NCI-H2029 (cell line): ENCODE measurements around the gene CMYA5.
A peak's percentile ranks its signal among the peaks of the same experiment; 100 is the strongest.
"Not testable (repeated sequence)": the region's sequence is repeated elsewhere in the genome, so short reads cannot be mapped to it uniquely, and the experiment has no call there.

Experiments
- DNase-seq: peaks from one replicate; lab custom pipeline; 2025; lab: John Stamatoyannopoulos, UW

Gene CMYA5

GRCh38 chr5:79746642-79747569 is 57.3 kb downstream of the CMYA5 start:
- DNase-seq = no peak

DNA sequence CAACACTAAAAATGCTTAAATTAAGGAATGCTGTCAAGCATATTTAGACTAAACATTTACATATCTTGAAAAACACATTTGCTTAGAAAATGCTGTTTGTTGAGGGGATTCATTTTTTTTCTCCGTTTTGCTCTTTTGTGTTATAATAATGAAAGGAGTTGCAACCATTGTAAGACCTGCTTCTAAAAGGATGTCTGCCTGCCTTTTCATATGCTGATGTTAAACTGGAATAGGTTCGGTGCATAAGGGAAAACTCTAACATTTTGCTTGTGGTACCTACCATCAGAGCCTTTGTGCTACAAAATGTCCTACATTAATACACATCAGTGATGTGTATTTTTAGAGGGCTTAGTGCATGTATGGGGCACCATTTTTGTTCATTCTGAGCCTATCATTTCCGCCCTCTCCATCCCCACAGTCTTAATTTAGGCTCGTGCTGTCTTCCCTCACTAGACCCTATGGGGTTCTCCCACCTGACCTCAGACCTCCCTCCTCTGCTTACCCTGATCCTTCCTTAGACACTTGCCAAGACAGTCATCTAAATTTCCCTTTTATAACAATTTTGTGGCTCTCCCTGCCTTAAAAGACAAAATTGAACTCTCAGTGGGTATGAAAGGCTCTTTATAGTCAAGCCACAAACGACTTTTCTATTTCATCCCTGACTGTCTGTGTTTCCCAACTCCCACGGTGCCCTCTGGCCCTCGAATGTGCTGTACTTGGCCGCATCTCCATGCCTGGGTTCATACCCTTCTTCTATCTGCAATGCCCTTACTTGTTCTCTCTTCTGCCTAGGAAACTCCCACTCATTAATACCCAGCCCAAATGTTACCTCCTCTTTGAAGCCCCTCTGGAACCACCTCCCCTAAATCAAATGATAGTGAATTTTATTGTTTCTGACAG is 61.2 kb downstream of the CMYA5 start:
- DNase-seq = no peak

DNA sequence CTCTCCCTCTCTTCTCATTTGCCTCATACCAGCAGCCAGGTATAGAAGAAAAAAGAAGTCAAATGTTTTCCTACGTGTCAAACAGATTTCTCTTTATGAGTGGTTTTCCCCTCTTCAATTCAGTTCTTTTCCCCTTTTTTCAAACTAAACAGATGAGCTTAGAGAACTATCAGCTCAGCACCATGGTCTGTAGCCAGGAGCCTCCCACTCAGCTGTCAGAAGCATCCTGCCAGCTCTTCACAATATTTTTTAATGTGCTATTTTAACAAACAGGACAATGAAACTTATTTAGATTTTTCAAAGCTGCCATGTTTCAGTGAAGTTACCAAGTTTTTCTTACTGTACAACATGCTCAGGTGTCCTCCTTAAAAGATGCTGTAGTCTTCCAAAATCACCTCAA is 63.5 kb downstream of the CMYA5 start:
- no peak for DNase-seq

DNA sequence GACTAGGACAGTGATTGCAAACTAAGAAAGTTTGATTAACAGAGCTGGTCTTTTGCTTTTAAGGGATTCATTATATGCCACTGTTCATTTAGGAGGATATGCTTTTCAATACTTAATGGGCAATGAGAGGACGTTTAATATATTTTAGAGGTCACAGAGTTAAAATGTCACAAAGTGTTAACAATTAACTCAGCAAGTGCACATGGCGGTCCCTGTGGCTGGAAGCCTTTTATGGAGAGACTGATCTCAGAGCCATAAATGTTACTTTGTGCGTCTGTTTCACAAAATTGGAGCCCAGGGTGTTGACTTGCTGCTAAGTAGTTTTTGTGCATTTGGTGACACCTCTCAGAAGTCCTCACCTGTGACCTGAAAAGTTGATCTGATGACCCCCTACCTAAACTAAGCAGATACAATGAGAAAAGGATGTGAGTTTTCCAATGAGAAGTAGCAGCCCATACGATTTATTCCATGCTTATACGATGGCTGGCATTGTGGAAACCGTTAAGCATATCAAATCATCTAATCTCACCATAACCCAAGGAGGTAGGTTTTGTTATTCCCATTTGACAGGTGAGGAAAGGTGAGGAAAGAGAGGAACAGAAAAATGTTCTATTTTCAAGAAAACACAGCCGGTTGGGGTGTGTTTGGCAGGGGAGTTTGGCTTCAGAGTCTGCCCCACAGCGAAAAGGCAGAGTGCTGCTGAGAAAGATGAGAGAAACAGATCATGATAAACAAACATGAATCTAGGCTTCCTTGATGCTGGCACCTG is 64.4 kb downstream of the CMYA5 start:
- DNase-seq = no peak

DNA sequence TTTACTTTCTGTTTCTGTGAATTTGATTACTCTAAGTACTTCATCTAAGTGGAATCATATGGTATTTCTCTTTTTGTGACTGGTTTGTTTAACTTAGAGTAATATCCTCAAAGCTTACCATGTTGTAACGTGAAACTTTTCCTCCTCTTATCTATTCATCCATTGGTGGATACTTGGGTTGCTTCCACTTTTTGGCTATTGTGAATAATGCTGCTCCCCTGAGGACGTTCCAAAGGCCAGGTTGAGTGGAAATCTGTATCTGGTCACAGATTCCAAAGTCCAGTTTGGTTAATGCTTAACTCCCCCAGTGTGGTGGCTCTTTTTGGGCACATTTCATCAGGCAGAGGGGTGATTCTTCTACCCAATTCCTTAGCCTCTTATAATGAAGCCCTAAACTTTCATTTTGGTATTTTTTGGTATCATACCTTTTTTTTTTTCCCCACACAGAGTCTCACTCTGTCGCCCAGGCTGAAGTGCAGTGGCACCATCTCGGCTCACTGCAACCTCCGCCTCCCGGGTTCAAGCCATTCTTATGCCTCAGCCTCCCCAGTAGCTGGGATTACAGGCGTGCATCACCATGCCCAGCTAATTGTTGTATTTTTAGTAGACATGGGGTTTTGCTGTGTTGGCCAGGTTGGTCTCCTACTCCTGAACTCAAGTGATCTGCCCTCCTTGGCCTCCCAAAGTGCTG is 65.4 kb downstream of the CMYA5 start:
- peak; percentile 9 for DNase-seq

- no peak for DNase-seq
Measured at GRCh38 chr5:79756076-79756475, 66.4 kb downstream of the CMYA5 start.

GRCh38 chr5:79759436-79759835 is 69.8 kb downstream of the CMYA5 start:
- no peak for DNase-seq

DNA sequence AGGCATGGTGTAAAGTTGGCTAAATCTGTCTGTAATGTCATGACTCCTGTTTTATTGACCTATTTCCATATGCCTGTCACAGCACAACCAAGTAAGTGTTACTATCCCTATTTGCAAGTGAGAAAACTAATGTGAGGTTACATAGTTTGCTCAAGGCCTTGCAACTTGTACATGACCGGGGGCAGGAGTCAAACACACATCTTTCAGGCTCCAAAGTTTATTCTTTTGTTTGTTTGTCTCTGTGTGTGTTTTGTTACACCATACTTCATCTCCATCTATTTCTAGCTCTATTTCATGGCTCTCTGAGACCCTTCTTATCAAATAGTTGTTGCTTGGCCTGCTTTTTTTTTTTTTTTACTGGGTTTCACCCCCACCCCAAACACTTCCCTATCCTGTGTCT is 70.2 kb downstream of the CMYA5 start:
- DNase-seq = no peak

GRCh38 chr5:79762929-79763328 is 73.3 kb downstream of the CMYA5 start:
- no peak for DNase-seq

DNA sequence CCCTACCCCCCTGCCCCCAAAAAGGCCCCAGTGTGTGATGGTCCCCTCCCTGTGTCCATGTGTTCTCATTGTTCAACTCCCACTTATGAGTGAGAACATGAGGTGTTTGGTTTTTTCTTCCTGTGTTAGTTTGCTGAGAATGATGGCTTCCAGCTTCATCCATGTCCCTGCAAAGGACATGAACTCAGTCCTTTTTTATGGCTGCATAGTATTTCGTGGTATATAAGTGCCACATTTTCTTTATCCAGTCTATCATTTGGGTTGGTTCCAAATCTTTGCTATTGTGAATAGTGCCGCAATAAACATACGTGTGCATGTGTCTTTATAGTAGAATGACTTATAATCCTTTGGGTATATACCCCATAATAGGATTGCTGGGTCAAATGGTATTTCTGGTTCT is 74.5 kb downstream of the CMYA5 start:
- DNase-seq = not testable (repeated sequence)

GRCh38 chr5:79771387-79771786 is 81.8 kb downstream of the CMYA5 start:
- DNase-seq = no peak

DNA sequence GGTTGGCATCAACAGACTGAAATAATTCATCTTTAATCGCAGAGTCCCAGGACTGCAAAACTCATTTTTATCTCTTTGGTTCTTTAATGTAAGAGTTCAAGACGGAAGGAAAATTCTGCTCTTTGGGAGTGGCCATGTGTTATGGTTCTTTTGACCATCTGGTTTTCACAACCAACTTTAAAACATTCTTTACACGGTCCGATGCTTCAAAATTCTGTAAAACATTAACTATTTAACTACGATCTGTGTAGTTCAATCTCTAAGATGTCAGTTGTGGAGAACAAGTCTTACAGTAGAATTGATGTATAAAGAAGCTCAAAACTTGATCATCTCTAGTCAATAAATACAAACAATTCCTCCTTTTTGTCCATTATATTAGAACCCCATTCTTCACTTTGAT is 83.0 kb downstream of the CMYA5 start:
- no peak for DNase-seq

DNA sequence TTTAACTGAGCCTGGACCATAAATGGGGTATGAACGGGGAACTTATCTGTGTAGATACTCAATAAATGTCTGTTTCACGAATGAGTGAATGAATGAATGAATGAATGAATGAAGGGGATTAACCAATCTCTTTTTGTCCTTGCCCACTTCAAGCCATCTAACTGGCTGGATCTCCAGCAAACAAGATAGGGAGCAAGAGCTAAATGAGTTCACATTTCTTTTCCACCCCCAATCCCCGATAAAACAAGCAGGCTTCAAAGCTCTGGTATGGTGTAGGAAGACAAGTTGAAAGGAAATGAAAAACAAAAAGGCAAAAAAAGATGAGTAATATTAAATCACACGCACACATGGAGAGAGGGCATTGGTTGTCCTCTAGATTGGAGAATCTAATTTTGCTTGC is 84.0 kb downstream of the CMYA5 start:
- DNase-seq = no peak

DNA sequence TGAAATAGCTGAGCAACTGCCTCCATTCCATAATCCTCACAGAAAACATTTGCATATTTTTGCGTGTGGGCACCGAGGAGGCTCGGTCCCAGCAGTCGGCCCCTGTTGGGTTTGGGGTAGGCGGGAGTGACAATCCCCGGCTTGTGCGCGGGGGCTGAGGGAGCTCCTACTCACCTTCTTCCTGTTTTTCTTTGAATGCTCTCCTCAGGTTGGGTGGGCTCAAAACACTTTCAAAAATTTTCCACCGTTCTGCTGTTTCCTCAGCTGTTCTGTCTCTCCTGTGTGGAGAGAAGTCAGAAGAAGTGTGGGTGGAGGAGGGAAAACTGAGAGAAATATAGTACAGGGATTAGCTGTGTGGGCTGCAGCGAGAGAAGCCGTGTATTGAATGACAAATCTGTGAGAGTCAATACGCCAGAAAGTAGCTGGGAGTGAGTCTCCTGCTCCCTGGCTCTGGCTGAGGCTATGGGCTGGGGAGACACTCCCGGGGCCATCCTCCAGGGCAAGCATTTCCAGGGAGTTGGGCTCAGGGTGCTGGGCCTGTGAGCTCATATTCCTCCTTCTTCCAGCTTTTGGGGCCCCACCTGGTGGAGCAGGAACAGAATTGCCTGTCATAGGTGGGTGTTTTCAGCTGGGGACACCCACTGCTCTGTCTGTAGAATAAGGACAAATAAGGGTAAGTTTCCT is 84.7 kb downstream of the CMYA5 start:
- no peak for DNase-seq

GRCh38 chr5:79774855-79775237 is 85.2 kb downstream of the CMYA5 start:
- DNase-seq = no peak

- not testable (repeated sequence) for DNase-seq
Measured at GRCh38 chr5:79784741-79785140, 95.1 kb downstream of the CMYA5 start.

- DNase-seq = no peak
Measured at GRCh38 chr5:79785983-79786382, 96.3 kb downstream of the CMYA5 start.

DNA sequence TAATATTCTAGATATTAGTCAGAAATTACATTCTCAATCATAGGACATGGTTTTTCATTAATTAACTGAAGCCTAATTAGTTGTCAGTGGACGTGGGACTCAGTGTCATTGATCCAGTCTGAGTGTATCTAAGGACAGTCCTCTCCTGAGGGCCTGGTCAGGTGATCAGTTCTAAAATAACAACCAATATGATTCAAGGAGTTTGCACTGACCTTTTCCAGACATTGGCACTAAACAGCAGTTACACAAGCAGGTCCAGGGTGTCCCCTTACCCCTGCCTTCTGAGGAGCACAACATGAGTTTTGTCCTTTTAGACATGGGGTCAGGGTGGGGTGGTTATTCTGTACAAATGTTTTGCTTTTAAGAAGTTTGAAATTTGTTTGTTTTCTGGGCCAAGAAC is 97.8 kb downstream of the CMYA5 start:
- DNase-seq = no peak

- no peak for DNase-seq
Measured at GRCh38 chr5:79791843-79792242, 102.2 kb downstream of the CMYA5 start.

GRCh38 chr5:79792463-79792862 is 102.8 kb downstream of the CMYA5 start:
- DNase-seq = no peak

GRCh38 chr5:79793304-79793703 is 103.7 kb downstream of the CMYA5 start:
- no peak for DNase-seq
